H9 (cell line): Measurements from ENCODE around the gene ISX. TPM values are rescaled to one million over a fixed set of nuclear protein-coding genes. Genes with fewer than 3 reads are reported as not detected.

Experiments
- DNase-seq: peaks from one replicate; pipeline ENCODE4 v3.0.0-alpha.2; 2017
- H2AFZ ChIP-seq: one replicate; pipeline ENCODE4 v1.6.1; 2013; ENCODE audit warnings: mild to moderate bottlenecking, low read length, control low read depth, moderate library complexity
- H2AK5ac ChIP-seq: 2 replicates; pipeline ENCODE4 v1.6.1; 2013; ENCODE audit warnings: low read length, control low read depth, mixed read lengths; ENCODE audit not compliant: insufficient read length
- H2BK120ac ChIP-seq: one replicate; pipeline ENCODE4 v1.6.1; 2013; ENCODE audit warnings: low read depth, mild to moderate bottlenecking, low read length, control low read depth, inconsistent platforms; ENCODE audit not compliant: poor library complexity, severe bottlenecking
- H2BK12ac ChIP-seq: 2 replicates; pipeline ENCODE4 v1.6.1; 2013; ENCODE audit warnings: low read length, control low read depth, mixed read lengths, low read depth; ENCODE audit not compliant: insufficient read length
- H2BK15ac ChIP-seq: 2 replicates; pipeline ENCODE4 v1.6.1; 2013; ENCODE audit warnings: low read depth, low read length, control low read depth
- H2BK20ac ChIP-seq: one replicate; pipeline ENCODE4 v1.6.1; 2013; ENCODE audit warnings: low read depth, mild to moderate bottlenecking, low read length, control low read depth, inconsistent platforms; ENCODE audit not compliant: poor library complexity, severe bottlenecking
- H2BK5ac ChIP-seq: 2 replicates; pipeline ENCODE4 v1.6.1; 2013; ENCODE audit warnings: low read length, control low read depth, mixed read lengths; ENCODE audit not compliant: insufficient read length
- H3K14ac ChIP-seq: 2 replicates; pipeline ENCODE4 v1.6.1; 2013; ENCODE audit warnings: low read length, control low read depth; ENCODE audit not compliant: insufficient read depth
- H3K18ac ChIP-seq: 2 replicates; pipeline ENCODE4 v1.6.1; 2013; ENCODE audit warnings: low read depth, mild to moderate bottlenecking, mixed read lengths, low read length, control low read depth; ENCODE audit not compliant: insufficient read length
- H3K23ac ChIP-seq: 2 replicates; pipeline ENCODE4 v1.6.1; 2013; ENCODE audit warnings: low read length, control low read depth, mixed read lengths, low read depth; ENCODE audit not compliant: insufficient read length
- H3K23me2 ChIP-seq: 2 replicates; pipeline ENCODE4 v1.6.1; 2013; ENCODE audit warnings: low read depth, mild to moderate bottlenecking, mixed read lengths, low read length, control low read depth; ENCODE audit not compliant: insufficient read length, poor library complexity, severe bottlenecking
- H3K27ac ChIP-seq: 2 replicates; pipeline ENCODE4 v1.5.1; 2013; ENCODE audit warnings: low read length, control low read depth, mixed read lengths, low read depth; ENCODE audit not compliant: insufficient read length
- H3K27me3 ChIP-seq: 2 replicates; pipeline ENCODE4 v1.6.1; 2013; ENCODE audit warnings: low read length, control low read depth, inconsistent platforms; ENCODE audit not compliant: insufficient read depth
- H3K4ac ChIP-seq: 2 replicates; pipeline ENCODE4 v1.6.1; 2013; ENCODE audit warnings: low read depth, mild to moderate bottlenecking, control low read depth, inconsistent platforms, low read length, moderate library complexity
- H3K4me1 ChIP-seq: 2 replicates; pipeline ENCODE4 v1.6.1; 2013; ENCODE audit warnings: low read length, control low read depth, inconsistent platforms; ENCODE audit not compliant: insufficient read depth
- H3K4me2 ChIP-seq: 2 replicates; pipeline ENCODE4 v1.6.1; 2013; ENCODE audit warnings: low read length, control low read depth, mixed read lengths; ENCODE audit not compliant: insufficient read length, insufficient read depth
- H3K56ac ChIP-seq: 2 replicates; pipeline ENCODE4 v1.6.1; 2013; ENCODE audit warnings: low read depth, mild to moderate bottlenecking, mixed read lengths, low read length, control low read depth; ENCODE audit not compliant: insufficient read length
- H3K79me1 ChIP-seq: 2 replicates; pipeline ENCODE4 v1.6.1; 2013; ENCODE audit warnings: low read depth, mild to moderate bottlenecking, moderate library complexity, low read length, control low read depth, inconsistent platforms; ENCODE audit not compliant: insufficient read depth, poor library complexity, severe bottlenecking
- H3K79me2 ChIP-seq: 2 replicates; pipeline ENCODE4 v1.6.1; 2013; ENCODE audit warnings: low read length, control low read depth, inconsistent platforms; ENCODE audit not compliant: insufficient read depth
- H3K9ac ChIP-seq: 2 replicates; pipeline ENCODE4 v1.6.1; 2013; ENCODE audit warnings: low read length, control low read depth, mixed read lengths; ENCODE audit not compliant: insufficient read length; ENCODE audit errors: extremely low read depth
- H3K9me3 ChIP-seq: one replicate; pipeline ENCODE4 v1.6.1; 2013; ENCODE audit warnings: low read depth, low read length, inconsistent platforms; ENCODE audit not compliant: control insufficient read depth
- H3T11ph ChIP-seq: one replicate; pipeline ENCODE4 v1.6.1; 2013; ENCODE audit warnings: mild to moderate bottlenecking, low read length, control low read depth, inconsistent platforms
- H4K20me1 ChIP-seq: one replicate; pipeline ENCODE4 v1.6.1; 2013; ENCODE audit not compliant: control insufficient read depth, insufficient read length, insufficient read depth
- H4K5ac ChIP-seq: 2 replicates; pipeline ENCODE4 v1.6.1; 2013; ENCODE audit warnings: low read depth, mild to moderate bottlenecking, mixed read lengths, low read length, control low read depth; ENCODE audit not compliant: insufficient read length
- H4K8ac ChIP-seq: replicated peaks from 2 replicates; pipeline ENCODE4 v1.6.1; 2013; ENCODE audit warnings: low read length, control low read depth, mixed read lengths, low read depth; ENCODE audit not compliant: insufficient read length
- H4K91ac ChIP-seq: 2 replicates; pipeline ENCODE4 v1.6.1; 2013; ENCODE audit warnings: low read depth, mild to moderate bottlenecking, moderate library complexity, mixed read lengths, low read length, control low read depth; ENCODE audit not compliant: insufficient read length
- H3K27ac Mint-ChIP-seq, 3 experiments: 2 replicates in 2 of 3; 3 replicates in 1 of 3; pipeline ENCODE4 v1.8.0; 2020 to 2021; ENCODE audit warnings: mixed read lengths in 3 of 3, mild to moderate bottlenecking in 1 of 3, moderate library complexity in 1 of 3
- H3K27me3 Mint-ChIP-seq: 2 replicates; pipeline ENCODE4 v1.8.0; 2021; ENCODE audit warnings: low read depth, mild to moderate bottlenecking, moderate library complexity, mixed read lengths
- H3K36me3 Mint-ChIP-seq, 3 experiments: 2 replicates in 2 of 3; 3 replicates in 1 of 3; pipeline ENCODE4 v1.8.0; 2020 to 2021; ENCODE audit warnings: low read depth in 3 of 3, mixed read lengths in 3 of 3; ENCODE audit not compliant: insufficient read depth in 1 of 3
- H3K4me1 Mint-ChIP-seq, 2 experiments: 2 replicates each; pipeline ENCODE4 v1.8.0; 2020; ENCODE audit warnings: mixed read lengths in 2 of 2
- H3K4me3 Mint-ChIP-seq, 2 experiments: 2 replicates in 1 of 2; 3 replicates in 1 of 2; pipeline ENCODE4 v1.8.0; 2020 to 2021; ENCODE audit warnings: mild to moderate bottlenecking in 2 of 2, mixed read lengths in 2 of 2, moderate library complexity in 1 of 2
- H3K9me3 Mint-ChIP-seq, 2 experiments: 2 replicates in 1 of 2; 3 replicates in 1 of 2; pipeline ENCODE4 v1.8.0; 2020; ENCODE audit warnings: mild to moderate bottlenecking in 2 of 2, mixed read lengths in 2 of 2, moderate library complexity in 1 of 2
- CTCF ChIP-seq: fragments of 200-600 bp; sonication (generic); conservative IDR thresholded peaks from 3 replicates; pipeline ENCODE4 v1.8.0; 2021; ENCODE audit warnings: antibody characterized with exemption, mild to moderate bottlenecking
- WGBS: extraction: QIAGEN DNeasy Blood & Tissue Kit; methylation state at CpG from one replicate; pipeline ENCODE4 v1.1.7; 2013; ENCODE audit warnings: missing lambda C conversion rate, low lambda C conversion rate, mixed read lengths; ENCODE audit not compliant: insufficient read length; ENCODE audit errors: extremely low coverage; 5-methylcytosine and 5-hydroxymethylcytosine counted together
- total RNA-seq: library from RNA; stranded (reverse); gene quantifications from 2 replicates; pipeline ENCODE4 v1.2.1, GENCODE V29; 2021

The ISX gene
- total RNA-seq, 1 experiment from 2014 or later, result not detected

GRCh38 chr22:35066768-35067167 lies 810 bp downstream of the ISX start:
- Histone ChIP-seq H2BK20ac (no peak overlapping the region), H2AFZ (no peak overlapping the region), H3K27me3 (no peaks in the 10 kb centered on the region), H3K9ac (no peak overlapping the region), H3K4me1 (no peaks in the 10 kb centered on the region), H2BK5ac (peak overlapping the region; percentile 19), H4K8ac (no peak overlapping the region), H4K91ac (no peak overlapping the region), H3T11ph (no peak overlapping the region), H2AK5ac (no peak overlapping the region), H3K18ac (no peak overlapping the region), H3K23ac (no peak overlapping the region), H3K4me2 (no peak overlapping the region), H2BK120ac (no peak overlapping the region), H3K79me1 (no peaks in the 10 kb centered on the region), H3K9me3 (no peaks in the 10 kb centered on the region), H3K14ac (no peak overlapping the region), H2BK12ac (no peak overlapping the region), H3K79me2 (no peaks in the 10 kb centered on the region), H4K5ac (no peak overlapping the region), H3K56ac (no peak overlapping the region), H3K4ac (no peak overlapping the region), H3K23me2 (no peaks in the 10 kb centered on the region), H3K27ac (no peak overlapping the region), H2BK15ac (no peak overlapping the region), H4K20me1 (no peaks in the 10 kb centered on the region)
- peaks cover 4 to 5% of the 10 kb centered on the region in 2 experiments; a peak in 2 of 4 replicates for H3K4me1 Mint-ChIP-seq
- H3K36me3 Mint-ChIP-seq, result no peaks in the 10 kb centered on the region
- peaks cover 13% of the 10 kb centered on the region for H3K27me3 Mint-ChIP-seq
- H3K27ac Mint-ChIP-seq, result no peak overlapping the region
- no peak overlapping the region for H3K4me3 Mint-ChIP-seq
- DNase-seq, result no peak
- no peak for TF ChIP-seq CTCF
- no peaks in the 10 kb centered on the region for H3K9me3 Mint-ChIP-seq
- no CpG with 5 or more reads among the region's 7 CpGs for WGBS
